ENCODE measurements around the gene FLNB.
"Not testable (repeated sequence)": the region's sequence is repeated elsewhere in the genome, so short reads cannot be mapped to it uniquely, and the experiment has no call there.

Gene FLNB

DNA sequence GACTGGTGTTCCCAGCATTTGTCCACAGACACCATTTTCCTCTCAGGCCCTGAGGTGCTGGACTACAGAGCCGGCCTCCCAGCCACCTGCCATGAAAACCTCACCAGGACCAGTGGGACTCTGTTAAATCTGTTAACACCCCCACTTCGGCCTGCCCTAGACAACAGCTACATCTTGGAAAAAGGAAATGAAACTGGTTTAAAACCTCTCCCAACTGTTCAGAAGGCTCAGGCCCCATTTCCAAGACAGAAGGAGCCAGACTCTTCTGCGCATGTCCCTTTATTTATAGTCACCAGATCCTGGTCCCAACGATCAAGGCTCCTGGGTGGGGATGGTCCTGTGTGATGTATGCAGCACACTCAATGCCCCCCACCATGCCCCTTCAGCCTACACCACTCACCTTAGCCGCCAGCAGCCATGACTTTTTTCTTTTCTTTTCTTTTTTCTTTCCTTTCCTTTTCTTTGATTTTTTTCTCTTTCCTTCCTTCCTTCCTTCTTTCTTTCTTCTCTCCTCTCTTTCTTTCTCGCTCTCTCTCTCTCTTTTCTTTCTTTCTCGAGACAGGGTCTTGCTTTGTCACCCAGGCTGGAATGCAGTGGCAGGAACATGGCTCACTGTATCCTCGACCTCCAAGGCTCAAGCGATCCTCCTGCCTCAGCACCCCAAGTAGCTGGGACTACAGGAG lies 25.5 kb upstream of the FLNB start:
- DNase-seq = no peak

DNA sequence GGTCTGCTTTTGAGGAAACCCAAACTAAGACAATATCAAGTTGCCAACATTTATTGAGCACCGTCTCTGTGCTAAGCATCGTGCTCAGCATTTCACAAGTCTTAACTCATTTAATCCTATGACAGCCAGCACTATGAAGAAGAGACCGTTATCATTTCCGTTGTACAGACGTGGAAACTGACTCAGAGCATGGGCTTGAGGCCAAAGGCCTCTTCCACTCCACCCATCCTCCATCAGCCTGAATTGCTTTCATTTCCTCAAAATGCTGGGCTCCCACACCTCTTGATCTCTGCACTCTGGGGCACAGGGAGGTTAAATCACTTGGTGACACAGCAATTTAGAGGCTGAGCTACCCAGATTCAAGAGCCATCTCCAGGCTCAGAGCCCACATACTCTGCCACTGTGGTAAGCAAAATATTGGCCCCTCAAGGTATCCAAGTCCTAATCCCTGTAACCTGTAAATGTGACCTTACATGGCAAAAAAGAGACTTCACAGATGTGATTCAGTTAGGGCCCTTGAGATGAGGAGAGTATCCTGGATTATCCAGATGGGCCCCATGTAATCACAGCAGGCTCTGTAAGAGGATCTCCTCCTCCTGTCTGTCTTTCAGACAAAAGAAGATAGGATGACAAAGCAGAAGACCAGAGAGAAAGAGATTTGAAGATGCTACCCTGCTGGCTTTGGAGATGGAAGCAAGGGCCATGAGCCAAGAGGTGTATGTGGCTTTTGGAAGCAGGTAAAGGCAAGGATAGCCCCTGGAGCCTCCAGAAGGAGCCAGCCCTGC lies 24.3 kb upstream of the FLNB start:
- DNase-seq = peak; percentile 41

DNA sequence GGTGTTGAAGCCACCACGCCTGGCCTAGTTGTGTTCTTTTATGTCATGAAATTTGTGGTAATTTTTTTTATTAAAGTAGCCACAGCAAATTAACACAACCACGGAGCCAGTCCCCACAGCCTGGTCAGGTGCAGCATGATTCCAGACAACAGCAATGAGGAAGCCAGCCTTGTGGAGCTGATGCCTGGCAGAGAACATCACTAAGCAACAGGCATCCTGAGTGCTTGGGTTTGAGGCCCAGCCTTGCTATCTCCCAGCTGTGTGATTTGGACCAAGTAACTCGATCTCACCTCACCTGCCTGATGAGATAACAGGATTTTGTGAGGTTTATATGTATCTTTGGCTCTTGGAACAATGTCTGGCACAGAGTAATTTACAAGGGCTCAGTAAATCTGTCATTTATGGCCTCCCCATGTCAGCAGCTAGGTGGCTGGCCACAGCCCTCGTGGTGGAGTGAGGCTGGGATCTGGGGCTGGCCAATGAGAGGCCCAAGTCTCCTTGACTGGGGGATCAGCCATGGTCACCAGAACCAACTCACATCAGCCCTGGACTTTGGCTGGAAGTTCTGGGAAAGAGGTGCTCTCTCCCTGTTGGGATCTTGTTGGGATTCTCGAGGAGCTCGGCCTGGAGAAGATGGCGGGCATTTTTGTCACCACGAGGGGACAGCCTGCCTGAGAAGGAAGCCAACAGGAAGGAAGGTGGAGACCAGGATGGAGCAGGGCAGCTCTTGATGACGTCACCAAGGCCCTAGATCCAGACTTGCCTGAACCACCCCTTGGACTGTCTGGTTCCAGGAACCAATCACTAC lies 22.8 kb upstream of the FLNB start:
- DNase-seq = no peak

DNA sequence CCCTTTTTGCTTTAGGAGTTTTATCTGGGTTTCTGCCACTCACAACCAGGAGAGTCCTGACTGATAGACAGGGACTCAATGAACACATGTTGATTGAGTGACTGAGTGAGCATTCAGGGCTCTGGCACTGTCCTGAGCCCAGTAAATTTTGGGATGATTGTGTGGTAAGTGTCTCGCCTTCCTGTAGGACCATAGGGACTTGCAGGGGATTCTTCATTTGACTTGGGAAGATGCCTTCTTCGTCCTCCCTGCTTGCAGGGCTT lies 22.3 kb upstream of the FLNB start:
- no peak for DNase-seq

DNA sequence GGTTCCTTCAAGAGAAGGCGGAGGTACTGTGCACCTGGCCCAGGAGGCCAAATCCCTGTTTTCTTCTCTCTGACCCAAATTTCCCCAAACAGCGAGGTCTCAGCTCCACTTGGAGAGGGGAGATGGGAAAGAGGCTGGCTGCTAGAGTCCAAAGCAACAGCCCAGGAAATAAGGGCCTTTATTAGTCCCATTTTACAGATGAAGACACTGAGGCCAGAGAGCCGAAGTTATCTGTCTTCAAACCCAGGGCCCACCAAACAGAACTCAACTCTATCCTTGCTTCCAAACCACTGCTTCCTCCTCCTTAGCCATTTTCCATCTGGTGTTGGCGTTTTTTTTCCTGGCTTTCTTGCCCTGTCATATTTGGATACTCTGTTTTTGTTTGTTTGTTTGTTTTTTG lies 22.0 kb upstream of the FLNB start:
- no peak for DNase-seq

DNA sequence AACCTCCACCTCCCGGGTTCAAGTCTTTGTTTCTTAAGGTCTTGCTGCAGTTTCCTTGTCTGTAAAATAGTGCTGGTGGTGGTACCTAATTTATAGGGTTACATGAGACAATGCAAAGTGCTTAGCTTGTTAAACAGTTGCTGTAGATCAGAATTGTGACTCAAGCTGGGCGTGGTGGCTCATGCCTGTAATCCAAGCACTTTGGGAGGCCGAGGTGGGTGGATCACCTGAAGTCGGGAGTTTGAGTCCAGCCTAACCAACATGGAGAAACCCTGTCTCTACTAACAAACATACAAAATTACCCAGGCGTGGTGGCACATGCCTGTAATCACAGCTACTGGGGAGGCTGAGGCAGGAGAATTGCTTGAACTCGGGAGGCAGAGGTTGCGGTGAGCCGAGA lies 19.0 kb upstream of the FLNB start:
- DNase-seq = not testable (repeated sequence)

DNA sequence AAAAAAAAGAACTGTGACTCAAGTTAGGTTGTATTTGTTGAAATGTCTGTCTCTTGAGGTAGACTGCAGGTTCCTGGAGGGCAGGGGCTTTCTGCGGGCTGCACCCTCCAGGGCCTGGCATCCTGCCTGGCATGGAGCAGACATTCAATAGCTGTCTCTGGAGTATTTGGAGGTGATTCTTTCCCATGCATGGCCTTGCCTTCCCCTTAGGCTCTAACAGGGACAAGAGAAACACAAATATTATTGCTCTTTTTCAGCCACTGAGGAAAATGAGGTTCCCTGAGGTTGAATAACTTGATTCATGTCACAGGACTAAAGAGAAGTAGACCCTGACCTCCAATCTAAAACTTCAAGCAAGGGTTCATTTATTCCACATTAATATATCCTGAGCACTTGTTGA lies 18.6 kb upstream of the FLNB start:
- no peak for DNase-seq

DNA sequence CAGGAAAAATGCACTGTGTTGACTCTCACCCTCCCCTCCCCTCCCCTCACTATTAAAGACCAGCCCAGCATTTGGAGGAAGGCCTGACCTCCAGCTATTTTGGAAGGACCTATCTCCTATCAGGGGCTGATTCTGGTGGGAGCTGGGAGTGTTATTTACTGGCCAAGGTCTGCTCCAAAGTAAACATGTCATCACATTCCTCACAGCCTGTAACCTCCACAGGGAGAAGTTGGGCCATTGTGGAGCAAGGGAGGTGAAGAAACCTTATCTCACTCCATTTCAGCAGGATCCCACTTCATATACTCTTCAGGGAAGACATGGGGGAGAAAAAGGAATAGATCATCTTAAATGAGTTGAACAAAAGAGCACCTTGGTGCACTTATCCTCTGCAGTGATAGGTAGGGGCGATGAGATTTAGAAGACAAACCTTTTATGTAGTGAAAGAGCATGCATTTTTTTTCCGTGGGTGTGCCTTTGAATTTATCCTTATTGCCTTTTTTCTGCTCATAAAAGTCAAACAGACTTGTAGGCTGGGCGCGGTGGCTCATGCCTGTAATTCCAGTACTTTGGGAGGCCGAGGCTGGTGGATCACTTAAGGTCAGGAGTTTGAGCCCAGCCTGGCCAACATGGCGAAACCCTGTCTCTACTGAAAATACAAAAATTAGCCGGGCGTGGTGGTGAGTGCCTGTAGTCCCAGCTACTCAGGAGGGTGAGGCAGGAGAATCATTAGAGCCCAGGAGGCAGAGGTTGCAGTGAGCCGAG lies 15.6 kb upstream of the FLNB start:
- no peak for DNase-seq

DNA sequence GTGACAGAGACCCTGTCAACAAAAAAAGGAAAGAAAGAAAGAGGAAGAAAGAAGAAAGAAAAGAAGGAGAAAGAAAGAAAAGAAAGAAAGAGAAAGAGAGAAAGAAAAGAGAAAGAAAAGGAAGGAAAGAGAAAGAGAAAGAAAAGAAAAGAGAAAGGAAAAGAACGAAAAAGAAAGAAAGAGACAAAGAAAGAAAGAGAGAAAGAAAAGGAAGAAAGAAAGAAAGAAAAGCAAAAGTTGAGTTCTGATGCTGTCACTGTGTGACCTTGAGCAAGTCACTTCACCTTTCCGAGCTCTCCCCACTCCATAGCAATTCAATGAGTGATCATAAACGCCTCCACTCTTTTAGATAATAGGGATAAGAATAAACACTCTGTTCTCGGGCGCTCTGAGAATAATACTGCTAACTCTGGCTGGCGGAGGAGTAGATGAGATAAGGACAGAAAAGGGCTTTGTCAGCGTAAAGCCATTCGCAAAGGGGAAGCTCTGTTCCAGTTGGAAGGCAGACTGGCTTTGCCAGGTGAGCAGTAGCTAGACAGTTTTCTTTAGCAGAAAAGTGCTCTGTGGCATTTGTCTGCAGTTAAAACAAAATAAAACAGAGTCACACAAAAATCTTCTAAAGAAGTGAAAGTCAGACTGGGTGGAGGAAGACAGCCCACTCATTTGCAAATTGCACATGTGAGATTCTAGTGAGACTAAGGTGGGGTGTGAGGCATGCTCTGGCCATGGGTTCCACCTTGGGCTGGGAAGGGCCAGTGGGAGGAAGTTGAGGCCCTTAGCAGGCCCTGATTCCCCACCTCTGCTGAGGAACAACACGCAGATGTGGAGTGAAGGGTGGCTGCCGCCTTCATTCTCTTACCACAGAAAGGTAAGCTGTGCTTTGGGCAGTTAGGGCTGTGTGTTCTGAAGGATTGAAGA lies 9.6 kb upstream of the FLNB start:
- no peak for DNase-seq

DNA sequence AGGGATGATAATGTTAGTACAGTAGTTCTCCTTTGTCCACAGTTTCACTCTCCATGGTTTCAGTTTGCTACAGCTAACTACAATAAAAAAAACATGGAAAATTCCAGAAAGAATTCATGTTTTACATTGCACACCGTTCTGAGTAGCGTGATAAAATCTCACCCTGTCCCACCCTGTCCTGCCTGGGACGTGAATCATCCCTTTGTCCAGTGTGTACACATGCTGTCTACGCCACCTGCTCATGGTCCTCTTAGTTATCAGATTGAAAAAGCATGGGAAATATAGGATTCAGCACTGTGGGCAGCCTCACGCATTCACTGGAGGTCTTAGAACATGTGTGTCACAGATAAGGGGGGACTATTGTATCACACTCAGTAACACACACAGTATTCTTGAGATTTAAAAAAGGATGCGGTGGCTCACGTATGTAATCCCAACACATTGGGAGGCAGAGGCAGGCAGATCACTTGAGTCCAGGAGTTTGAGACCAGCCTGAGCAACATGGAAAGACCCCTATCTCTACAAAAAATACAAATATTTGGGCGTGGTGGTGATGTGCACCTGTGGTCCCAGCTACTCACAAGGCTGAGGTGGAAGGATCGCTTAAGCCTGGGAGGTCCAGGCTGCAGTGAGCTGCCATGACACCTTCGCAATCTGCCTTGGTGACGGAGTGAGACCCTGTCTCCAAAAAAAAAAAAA lies 8.7 kb upstream of the FLNB start:
- no peak for DNase-seq

DNA sequence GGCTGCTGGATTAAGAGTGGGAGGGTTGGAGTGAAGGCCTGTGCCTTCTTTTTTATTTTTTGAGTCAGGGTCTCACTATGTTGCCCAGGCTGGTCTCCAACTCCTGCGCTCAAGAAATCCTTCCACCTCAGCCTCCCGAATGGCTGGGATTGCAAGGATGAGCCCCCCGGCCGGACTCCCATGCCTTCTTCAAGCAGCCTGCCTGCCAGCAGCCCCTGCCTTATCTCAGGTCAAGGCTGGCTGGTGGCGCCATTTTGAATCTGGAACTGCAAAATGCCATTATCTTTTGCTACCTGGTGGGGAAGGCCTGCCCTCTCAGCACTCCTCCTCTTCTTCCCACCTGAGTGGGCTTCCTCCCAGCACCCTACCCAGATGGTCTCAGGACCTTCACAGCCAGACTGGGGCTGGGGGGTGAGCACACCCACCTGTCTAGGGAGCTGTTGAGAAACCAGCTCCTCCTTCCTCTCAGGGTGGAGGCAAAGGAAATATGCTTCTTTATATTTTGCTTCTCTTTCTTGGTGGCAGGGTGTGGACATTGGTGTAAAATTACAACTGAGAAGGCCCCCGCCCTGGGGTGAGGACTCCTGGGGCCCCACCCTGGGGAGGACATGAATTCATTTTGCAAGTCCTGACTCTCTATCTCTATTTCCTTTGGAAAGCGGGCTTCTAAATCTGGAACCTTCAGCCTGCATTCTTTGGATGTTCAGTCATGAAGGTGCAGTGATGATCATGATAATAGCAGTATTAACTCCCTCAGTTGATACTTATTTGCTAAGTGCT lies 7.7 kb upstream of the FLNB start:
- no peak for DNase-seq

DNA sequence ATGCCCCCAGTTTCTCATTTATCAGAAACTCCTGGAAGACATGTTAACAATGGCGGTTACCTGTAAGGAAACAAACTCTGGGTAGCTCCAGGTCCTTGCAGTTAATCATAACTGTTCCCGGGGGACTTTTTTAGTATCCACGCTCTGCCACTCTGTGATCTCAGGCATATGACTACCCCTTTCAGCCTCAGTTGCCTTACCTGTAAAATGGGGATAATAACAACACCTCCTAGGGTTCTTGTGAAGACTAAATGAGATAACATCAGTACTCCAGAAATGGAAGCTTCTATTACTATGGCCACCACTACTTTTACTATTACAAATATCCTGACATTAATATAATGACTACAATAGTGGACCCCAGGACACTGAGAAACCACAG lies 7.1 kb upstream of the FLNB start:
- no peak for DNase-seq

DNA sequence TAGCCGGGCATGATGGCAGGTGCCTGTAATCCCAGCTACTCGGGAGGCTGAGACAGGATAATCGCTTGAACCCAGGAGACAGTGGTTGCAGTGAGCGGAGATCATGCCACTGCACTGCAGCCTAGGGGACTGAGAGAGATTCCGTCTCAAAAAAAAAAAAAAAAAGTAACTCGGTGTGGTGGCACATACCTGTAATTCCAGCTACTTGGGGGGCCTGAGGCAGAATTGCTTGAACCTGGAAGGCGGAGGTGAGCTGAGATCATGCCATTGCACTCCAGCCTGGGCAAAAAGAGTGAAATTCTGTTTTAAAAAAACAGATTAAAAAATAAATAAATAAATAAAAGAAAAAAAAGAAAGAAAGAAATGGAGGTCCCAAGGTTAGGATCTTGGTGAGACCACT lies 6.2 kb upstream of the FLNB start:
- DNase-seq = no peak

DNA sequence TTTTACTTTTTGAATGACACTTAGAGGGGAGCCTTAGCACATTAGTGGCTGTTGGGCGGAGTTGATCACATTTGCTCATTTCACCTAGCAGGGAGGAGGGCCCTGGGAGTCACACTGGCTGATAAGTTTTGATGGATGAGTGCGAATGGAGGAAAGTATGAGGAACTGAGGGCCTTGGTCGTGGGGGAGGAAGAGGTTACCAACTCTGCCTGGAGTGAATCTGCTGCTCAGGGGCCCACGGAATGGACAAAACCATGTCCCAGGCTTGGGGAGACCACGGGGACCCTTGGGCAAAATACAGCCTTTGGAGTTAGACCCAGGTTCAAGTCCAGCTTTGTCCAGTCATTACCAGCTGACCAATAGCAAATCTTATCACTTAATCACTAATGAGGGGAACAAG lies 5.1 kb upstream of the FLNB start:
- DNase-seq = no peak

DNA sequence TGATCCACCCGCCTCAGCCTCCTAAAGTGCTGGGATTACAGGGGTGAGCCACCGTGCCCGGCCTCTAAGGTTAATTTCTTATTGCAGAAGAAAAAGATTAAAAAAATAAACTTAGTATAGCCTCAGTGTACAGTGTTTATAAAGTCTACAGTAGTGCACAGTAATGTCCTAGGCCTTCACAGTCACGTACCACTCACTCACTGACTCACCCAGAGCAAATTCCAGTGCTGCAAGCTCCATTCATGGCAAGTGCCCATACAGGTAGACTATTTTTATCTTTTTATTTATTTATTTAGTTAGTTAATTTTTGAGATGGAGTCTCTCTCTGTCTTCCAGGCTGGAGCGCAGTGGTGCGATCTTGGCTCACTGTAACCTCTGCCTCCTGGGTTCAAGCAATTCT lies 3.2 kb upstream of the FLNB start:
- DNase-seq = no peak

DNA sequence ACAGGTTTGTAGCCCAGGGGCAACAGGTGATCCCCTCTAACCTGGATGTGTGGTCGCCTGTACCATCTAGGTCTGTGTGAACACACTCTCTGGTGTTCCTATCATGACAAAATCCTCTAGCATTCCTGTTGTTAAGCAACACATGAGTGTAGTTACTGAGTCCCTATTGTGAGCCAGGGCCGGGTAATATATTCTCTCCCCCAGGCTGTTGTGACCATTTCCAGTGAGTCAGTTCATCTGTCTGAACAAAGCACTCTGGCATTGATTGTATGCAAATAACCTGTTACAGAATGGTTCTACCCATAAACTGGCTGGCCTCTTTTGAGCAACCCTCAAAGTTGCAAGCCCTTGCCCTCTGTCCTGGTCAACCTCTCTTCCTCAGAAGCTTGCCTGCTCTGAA lies 2.6 kb upstream of the FLNB start:
- no peak for DNase-seq

DNA sequence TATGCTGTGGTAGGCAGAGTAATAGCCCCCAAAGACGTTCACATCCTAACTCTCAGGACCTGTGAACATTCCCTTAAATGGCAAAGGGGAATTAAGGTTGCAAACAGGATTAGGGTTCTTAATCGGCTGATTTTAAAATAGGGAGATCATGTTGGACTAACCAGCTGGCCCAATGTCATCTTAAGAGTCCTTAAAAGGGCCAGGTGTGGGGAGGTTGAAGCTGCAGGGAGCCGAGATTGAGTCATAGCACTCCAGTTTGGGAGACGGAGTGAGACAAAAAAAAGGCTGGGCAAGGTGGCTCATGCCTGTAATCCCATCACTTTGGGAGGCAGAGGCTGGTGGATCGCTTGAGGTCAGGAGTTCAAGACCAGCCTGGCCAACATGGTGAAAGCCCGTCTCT lies 1.6 kb upstream of the FLNB start:
- no peak for DNase-seq

DNA sequence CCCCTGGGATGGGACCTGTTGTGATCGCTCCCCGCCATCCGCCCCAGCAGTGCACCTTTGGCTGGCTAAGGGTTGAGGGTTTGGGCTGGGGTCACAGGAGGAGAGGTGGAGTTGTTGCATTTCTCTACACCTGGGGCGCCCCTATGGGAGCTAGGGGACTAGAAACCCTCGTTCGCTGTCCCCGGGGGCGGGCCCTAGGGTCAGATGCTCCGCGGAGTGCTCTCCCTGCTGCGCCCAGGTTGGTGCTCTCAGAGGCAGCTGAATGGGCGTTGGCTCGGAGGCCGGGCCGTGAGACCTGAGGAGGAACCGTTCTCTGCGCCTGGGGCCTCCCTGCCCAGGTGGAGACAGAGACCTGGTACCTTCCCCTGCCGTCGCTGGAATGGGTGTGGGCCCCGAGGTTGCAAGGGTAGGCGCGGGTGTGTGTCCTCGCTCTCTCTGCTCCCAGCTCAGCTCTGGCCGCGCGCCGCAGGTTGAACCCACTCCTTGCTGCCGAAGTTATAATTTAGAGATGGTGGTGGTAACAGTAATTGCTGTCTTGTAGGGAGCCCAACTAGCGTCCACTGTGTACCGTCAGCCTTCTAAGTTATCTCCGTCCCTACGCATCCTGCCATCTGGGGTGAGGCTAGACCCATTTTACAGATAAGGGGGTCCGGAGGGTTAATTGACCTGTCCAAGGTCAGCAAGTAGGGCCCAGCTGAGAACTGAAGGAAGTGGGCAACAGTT lies 965 bp downstream of the FLNB start:
- DNase-seq = peak; percentile 53

DNA sequence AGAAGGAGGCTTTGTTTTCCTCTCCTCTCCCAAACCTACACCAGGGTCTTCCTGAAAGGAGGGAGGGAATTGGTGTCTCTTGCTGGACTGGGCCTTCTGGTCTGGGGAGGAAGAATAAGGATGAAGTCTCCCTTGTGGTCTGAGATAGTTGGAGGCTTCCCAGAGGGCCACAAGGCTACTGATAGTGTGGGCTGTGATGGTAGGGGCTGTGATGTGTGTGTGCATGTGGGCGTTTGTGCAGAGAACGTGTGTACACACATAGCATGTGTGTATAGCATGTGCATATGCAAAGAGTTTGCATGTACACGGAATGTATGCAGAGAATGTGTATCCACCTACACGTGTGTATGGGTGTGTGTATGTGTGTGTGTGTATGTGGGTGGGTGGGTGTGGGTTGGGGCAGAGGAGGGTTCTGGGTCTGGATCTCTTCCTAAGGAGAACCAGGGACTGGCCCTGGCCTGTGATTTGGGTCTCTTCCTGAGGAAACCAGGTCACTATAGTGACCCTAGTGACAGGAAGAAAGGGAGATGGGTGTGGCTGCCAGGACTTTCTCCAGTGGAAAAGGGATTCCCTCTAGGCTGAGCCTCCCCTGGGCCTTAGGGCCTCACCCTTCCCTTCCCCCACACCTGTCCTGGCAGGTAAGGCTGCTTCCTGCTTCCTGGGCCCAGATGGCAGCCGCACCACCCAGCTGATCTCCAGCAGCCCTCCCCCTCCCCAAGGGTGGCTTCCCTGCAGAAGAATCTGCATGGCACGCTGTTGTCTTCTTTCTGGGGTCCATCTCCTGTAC lies 1.7 kb downstream of the FLNB start:
- no peak for DNase-seq

Measured in right hindlimb (tissue), 1 donor.